NCI-H446 treated with DMSO at 0.1 percent for 48 hours (cell line): ENCODE measurements around the gene MAGI2.

Source experiments
- DNase-seq: peaks from one replicate; lab custom pipeline; 2025; lab: John Stamatoyannopoulos, UW

The MAGI2 gene

DNA sequence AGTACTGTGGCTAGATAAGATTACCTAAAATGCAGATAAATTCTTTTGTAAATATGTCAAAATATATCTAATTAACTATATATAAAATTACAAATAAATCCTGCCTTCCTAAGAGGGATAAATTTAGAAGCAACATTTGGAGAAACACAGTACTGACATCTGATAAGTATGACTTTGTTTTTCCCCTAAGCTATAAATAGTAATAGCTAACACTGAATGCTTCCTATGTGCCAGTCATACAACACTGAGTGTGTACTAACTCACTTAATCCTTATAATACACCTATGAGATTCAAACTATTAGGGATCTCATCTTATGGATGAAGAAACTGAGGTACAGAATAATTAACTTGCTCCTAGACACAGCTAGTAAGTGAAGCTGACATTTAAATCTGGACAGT lies 733.4 kb downstream of the MAGI2 start:
- DNase-seq = no peak

DNA sequence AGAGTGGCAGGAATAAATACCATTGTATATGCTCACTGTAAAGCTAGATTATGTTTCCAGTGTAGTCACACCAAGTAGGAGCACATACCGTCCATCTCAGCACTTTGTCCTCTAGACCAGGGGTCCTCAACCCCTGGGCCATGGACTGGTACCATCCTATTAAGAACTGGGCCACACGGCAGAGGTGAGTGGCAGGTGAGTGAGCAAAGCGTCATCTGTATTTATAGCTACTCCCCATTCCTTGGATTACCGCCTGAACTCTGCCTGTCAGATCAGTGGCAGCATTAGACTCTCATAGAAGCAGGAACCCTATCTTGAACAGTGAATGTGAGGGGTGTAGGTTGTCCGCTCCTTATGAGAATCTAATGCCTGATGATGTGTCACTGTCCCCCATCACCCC lies 735.3 kb downstream of the MAGI2 start:
- no peak for DNase-seq

DNA sequence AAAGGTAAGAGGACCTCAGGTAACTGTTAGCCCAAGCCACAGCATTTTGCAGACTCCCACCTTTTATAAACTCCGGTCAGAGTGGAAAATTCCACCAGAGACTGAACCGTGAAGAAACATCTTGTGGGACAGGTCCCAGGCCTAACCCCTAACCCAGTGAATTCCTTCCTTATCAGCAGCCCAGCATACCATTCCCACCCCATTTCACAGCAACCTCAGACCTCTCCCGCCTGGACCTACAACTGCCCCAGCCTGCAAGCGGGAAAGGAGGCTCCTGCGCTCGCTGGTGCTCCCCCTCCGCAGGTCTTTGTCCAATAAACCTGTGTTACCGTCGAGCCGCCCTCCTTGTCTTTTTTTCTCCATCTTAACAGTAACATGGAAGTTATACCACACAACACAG lies 736.6 kb downstream of the MAGI2 start:
- DNase-seq = no peak

DNA sequence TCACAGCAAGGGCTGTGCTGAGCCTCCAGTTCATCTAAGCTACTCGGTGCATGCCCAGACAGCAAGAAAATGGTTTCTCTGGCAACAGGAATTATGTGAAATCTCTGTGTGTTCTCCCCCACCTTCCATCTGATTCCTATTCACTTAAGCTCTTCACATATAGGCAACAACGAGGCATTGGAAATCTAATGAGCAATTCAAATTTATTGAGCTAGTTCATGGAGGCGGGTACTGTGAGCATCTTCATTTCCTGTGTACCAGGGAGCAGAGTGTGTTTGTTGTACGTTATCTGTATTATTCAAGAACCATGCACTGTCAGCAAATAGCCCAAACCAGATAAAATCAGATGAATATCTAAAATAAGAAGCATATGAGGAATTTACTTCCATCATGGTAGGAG lies 739.1 kb downstream of the MAGI2 start:
- no peak for DNase-seq

DNA sequence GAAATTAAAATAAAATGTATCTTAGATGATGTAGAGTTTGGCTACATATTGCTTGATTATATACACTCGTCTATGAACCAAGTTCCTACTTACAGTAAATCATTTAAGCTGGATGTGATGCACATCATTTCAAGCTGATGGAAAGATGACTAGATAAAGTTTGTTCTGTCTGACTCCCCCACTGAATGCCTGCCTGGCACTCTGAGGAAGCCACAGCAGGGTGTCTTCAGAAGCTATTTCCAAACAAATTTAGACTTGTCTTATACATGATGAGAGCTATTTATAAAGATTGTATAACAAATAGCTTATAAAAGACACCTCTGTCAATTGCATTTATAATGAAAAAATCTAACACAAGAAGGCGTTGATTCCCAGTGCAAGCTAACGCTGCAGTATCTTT lies 741.4 kb downstream of the MAGI2 start:
- DNase-seq = no peak

DNA sequence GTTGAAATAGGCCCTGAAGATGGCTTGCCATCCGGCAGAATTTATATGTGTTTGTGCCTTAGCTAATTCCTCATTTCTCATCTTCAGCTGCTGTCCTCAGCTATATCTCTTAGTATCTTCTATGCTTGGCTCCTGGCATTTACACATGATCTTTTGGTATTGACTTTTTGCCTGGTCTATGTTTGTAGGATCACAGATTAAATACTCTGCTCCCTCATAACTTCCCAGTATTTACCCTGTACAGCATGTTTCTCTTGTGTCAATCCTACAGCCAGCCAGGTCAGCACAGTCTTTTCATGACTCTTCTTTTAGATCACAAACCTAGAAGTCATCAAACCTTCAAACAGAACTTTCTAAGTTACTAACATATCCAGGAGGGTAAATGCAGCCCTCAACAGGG lies 743.8 kb downstream of the MAGI2 start:
- DNase-seq = no peak

DNA sequence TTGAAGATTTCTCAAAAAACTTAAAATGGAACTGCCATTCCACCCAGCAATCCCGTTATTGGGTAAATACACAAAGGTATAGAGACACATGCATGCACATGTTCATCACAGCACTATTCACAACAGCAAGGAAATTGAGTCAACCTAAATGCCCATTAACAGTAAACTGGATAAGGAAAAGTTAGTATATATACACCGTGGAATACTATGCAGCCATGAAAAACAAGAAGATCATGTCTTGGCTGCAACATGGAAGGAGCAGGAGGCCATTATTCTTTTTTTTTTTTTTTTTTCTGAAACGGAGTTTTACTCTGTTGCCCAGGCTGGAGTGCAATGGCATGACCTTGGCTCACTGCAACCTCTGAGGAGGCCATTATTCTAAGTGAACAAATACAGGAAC lies 749.0 kb downstream of the MAGI2 start:
- DNase-seq = no peak

DNA sequence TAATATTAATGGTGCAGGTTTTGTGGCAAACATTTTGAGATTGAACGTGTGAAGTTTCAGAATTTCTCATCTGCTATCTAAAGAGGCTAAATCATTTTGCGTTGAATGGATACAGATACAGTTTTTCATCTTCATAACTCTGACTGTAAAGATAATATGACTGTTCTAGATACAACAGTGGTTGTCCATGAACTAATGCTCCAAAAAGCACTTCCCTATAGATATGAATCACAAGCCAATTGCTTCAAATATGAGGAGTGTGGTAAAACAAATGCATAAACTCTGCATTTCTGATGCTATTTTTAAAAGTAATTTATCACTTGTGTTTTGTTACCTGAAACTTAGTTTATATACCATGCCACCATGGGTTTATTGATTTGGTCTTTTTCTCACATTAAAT lies 750.1 kb downstream of the MAGI2 start:
- DNase-seq = no peak

DNA sequence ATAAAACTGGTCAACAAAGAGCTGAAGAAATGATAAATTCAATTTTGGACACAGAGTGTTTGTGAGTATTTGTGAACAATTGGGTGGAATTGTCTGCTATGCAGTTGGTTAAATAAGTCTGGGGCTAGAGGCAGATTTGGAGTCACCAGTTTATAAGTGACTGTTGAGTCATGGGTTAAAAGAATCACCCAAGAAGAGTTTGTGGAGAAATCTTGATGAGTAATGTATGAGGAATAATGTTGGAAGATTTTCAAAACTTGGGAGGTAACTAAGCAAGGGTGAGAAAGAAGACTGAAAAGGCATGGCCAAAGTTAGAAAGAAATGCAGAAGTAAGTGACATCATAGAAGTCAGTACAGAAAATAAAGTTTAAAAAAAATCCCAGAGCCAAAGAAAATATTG lies 750.7 kb downstream of the MAGI2 start:
- DNase-seq = no peak

DNA sequence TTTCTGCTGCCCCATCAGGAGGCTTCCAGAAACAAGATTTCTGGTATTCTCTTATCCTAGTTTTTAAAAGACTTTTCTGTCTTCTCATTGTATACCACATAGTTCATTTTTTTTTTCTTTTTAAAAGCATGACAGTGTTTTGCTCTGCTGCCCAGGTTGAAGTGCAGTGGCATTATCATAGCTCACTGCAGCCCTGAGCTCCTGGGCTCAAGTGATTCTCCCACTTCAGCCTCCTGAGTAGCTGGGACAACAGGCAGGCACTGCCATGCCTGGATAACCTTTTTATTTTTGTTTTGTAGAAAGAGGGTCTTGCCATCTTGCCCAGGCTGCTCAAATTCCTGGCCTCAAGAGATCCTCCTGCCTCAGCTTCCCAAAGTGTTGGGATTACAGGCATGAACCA lies 757.6 kb downstream of the MAGI2 start:
- DNase-seq = no peak

DNA sequence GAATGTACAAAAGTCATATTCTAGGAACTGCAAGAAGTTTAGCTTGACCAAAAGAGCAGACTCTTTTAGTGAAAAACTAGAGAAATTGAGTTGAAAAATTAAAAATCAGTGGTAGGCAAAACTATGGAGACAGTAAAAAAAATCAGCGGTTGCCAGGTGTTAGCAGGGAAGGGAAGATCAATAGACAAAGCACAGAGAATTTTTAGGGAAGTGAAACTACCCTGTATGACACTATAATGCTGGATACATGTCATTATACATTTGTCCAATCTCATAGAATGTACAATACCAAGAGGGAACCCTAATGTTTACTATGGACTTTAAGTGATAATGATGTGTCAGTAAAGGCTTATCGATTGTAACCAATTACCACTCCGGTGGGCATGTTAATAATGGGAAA lies 761.9 kb downstream of the MAGI2 start:
- no peak for DNase-seq

DNA sequence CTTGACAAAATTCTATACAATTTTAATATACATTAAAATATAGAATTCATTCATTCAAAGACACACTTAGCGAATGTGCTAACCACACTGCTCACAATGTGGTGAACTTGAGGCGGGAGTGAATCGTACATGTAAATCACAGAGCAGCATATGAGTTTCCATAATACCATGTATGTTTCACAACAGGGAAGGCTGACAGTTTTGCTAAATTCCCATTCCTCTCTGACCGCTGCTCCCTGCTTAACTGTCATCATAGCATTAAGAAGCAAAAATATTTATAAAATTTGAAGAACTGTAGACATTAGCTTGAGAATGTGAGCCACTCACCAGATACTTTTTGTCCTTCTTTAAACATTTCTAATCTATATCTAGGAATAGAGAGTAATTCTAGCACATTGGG lies 763.3 kb downstream of the MAGI2 start:
- no peak for DNase-seq

DNA sequence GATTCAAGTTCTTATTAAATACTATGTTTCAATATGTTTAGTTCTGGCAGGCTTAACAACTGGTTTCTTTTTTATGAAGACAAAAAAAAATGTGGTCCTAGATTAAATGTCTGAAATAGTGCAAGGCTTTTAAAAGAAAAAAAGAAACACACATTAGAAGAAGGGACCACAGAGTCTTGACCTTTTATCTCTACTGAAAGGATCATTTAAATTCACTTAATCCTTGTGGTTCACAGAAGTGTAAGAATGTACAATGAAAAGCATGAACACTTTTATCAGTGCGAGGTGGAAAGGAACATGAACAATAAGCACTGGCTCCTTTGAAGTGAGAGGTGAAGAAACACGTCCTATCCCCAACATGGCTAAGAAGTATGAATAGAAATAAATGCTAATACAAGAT lies 765.1 kb downstream of the MAGI2 start:
- DNase-seq = no peak

DNA sequence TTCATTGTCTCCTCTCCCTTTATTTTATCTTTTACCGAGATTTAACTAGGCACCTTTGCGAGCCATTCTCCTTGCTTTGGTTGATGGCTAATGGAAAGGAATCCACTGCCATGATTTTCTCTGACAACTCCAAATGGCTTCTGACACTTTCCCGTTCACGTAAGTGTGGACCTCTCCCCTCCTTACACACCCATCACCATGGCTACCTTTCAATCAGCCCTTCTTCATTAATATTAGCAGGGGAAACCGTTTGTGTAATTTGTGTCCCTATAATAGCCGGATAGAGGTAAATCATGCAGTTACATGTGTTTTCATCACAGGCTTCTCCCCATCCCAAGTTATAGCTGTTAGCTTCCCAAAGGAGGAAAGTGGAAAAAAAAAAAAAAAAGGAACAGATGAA lies 767.3 kb downstream of the MAGI2 start:
- DNase-seq = no peak

DNA sequence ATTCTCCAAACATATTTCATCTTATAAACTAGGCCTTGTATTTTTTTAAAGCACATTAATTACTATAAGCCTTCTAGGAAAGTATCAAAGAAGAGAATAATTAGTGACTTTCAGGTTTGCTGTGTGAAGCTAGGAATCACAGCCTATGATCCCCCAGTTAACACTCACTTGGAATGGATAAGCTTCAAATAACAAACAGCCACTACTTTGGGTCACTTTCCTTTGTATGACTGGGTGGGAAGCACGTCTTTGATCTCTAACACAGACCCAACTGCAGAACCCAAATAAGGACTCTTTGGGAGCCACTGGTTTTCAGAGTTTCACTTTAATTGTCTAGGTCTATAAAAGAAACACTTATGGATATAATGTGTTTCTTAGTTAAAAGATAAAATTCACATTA lies 769.3 kb downstream of the MAGI2 start:
- DNase-seq = no peak

DNA sequence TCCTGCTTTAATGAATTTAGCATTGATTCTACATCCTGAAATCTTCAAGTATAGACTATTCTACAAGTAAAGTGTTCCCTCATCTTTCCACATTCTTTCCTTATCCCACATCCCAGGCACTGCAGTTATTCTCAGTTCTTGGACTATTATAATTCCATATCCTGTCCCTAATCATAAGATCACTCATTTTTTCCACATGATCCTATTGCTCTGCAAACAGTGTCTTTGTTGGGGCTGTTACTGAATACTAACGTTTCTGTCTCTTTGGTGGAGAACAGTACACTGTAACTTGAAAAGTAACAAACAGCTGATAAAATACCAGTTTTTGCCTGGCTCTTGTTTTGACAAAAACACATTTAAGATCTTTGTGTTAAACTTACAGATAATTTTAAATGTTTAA lies 769.9 kb downstream of the MAGI2 start:
- DNase-seq = no peak

DNA sequence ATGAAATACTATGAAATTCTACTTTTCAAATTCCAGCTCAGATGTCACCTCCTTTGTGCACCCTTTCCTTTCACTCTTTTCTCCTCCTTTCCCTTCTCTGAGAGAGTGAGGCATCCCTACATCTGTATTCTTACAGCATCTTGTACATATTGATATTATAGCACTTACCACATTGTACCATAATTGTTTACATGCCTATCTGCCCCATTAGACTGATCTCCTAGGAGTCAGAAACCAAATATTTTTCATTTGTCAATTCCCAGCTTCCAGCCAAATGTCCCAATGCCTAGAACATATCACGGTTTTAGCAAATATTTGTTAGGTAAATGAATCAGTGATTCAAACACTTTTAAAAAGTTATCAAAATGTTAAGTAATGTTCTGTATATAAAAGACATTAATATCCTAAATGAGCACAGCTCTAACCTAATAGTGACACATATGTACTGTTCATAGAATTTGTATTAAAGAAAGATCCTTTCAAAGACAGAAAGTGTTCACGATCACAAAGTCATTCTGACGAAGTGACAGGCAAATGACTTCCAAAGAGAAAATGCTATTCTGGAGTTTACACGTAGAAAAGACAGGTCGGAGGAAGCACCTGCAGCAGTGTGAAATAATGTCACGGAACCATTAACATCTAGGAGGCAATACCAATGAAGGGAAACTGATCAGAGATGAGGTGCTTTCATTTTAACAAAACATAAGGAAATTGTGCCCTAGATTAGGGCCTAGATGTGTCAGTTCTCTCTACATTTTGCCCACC lies 774.2 kb downstream of the MAGI2 start:
- DNase-seq = no peak

DNA sequence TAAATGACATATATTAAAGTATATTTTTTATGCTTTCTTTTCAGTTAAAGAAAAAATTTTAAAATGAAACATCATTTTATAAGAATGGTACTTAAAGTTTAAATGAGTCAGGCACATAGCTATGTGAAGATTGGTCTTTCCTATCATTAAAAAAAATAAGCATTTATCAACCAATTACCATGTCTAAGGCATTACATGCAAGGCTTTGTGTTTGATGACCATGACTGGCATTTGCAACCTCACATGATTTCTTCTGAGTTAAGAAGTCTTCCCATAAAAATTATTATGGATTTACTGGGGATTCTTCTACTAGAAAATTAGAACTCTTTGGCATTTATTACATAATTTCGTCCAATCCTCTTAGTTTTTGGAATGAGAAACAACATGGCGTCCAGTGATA lies 776.1 kb downstream of the MAGI2 start:
- no peak for DNase-seq

DNA sequence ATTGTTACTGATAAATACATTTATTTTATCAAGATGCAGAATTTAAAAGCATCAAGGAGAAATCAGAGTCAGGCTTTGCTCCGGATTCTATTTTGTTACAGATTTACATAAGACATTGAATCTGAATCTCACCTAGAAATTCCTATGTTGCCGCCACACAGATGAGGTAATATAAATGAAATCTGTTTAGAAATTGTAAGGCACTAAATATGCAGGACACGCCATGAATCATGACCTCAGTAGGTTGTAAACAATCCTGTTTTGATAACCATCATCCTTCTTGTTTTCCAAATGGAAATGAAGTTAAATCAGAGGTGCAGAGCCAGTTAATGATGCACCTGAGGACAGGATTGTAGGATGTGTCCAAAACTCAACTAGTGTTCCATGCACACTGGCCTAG lies 778.0 kb downstream of the MAGI2 start:
- no peak for DNase-seq

DNA sequence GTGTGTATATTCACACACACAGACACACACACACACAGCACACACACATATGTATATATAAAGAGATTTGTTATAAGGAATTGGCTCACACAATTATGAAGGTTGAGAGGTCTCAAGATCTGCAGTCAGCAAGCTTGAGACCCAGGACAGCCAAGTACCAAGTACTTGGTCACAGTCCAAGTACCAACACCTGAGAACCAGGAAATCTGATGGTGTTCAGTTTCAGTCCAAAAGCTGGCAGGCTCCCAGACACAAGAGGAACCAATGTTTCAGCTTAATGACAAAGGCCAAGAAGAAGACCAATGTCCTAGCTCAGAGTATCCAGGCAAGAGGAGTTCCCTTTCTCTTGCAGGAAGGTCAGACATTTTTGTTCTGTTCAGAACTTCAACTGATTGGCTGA lies 780.2 kb downstream of the MAGI2 start:
- no peak for DNase-seq

DNA sequence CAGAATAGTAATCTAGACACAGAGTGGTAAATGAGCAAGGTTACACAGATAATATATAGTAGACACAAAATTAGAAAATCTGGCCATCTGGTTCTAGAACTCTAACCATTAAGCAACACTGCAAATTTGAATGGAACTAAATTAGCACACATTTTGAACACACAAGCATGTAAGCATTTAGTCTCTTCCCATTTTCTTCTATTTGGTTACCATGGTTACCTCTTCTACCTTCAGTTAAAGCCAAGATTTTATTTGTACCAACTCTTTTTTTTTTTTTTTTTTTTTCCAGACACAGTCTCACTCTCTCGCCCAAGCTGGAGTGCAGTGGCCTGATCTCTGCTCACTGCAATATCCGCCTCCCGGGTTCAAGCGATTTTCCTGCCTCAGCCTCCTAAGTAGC lies 790.5 kb downstream of the MAGI2 start:
- no peak for DNase-seq

DNA sequence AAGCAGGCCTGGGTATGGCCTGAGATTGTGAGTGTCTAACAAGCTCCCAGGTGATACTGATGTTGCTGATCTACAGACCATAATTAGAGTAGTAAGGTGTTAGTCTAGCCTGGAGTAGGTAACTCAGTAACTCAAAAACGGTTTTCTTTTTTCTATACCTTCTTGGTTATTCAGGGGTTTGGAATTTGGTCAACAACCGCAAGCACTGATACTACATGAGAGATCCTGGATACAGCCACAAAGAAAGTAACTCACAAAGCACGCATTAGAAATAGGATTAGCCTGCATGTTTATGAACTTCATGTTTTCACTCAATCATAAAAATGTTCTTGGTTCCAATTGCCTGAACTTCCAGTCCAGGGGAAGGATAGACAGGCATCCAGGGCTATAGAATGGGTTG lies 803.5 kb downstream of the MAGI2 start:
- DNase-seq = no peak

DNA sequence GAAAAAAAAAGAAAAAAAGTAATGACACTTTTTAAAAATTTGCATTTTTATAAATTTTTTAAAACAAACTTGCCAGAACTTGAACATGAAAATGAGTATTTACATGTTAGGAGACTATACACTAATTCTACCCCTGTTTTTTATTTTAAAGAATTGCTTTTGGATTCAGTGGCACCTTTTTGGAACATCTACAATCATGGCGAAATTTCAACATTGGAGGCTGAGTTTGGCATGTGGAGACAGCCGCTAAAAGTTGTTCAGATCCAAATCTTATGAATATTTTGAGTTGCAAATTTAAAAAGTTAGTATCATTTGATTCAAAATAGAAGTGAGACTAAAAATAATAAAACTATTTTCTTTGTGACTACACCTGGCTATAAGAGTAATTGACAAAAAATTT lies 804.2 kb downstream of the MAGI2 start:
- DNase-seq = no peak

DNA sequence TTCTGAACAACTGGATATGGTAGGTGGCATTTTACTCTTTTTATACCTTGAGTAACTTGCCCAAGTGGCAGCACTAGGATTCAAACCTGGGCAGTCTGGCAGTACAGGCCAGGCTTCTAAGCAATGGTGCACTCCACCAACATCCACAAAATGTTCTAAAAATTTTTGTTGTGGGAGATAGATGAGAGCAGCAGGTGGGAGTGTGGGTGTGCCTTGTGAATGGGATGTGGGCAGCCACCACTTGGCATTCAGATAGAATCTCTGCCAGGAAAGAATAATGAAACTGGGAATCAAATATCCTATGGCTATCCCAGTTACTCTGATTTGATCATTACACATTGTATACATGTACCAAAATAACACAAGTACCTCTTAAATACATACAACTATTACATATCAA lies 810.7 kb downstream of the MAGI2 start:
- DNase-seq = no peak

DNA sequence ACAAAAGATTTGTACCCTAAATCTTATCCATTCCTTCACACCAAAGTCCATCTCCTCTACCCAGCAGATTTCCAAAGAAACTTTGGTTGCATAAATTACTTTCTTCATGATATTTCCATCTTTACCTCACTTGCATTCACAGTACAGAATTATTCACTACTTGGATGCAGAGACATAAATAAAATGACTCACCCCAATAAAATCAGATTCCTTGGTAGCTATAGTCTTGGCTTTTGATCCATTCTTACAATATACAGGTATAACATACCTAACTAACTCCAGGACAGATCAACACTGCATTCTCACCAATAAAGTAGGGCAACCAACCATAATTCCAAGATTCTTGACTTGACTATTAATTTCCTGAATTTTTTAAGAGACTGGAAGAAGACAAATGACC lies 815.1 kb downstream of the MAGI2 start:
- DNase-seq = no peak
